NCI-H345 (cell line): ENCODE results near the gene PRKAG2.

ENCODE experiments used
- DNase-seq: peaks from one replicate; lab custom pipeline; 2025; lab: John Stamatoyannopoulos, UW

PRKAG2 gene

GRCh38 chr7:151648429-151648828 lies 228.5 kb downstream of the PRKAG2 start:
- DNase-seq = no peak

GRCh38 chr7:151647874-151648273 lies 229.0 kb downstream of the PRKAG2 start:
- DNase-seq = no peak

- DNase-seq = no peak
Measured at GRCh38 chr7:151647006-151647405, 229.9 kb downstream of the PRKAG2 start.

GRCh38 chr7:151645311-151645710 lies 231.6 kb downstream of the PRKAG2 start:
- no peak for DNase-seq

GRCh38 chr7:151644554-151644953 lies 232.4 kb downstream of the PRKAG2 start:
- DNase-seq = no peak

GRCh38 chr7:151642746-151643145 lies 234.2 kb downstream of the PRKAG2 start:
- DNase-seq = no peak

- DNase-seq = no peak
Measured at GRCh38 chr7:151641587-151641986, 235.3 kb downstream of the PRKAG2 start.

- no peak for DNase-seq
Measured at GRCh38 chr7:151637781-151638261, 239.1 kb downstream of the PRKAG2 start.

- DNase-seq = no peak
Measured at GRCh38 chr7:151634643-151635042, 242.3 kb downstream of the PRKAG2 start.

- no peak for DNase-seq
Measured at GRCh38 chr7:151633516-151633812, 243.5 kb downstream of the PRKAG2 start.

GRCh38 chr7:151632750-151633515 lies 244.0 kb downstream of the PRKAG2 start:
- DNase-seq = no peak

- peak; percentile 92 for DNase-seq
Measured at GRCh38 chr7:151631953-151632749, 244.8 kb downstream of the PRKAG2 start.

GRCh38 chr7:151631570-151631952 lies 245.4 kb downstream of the PRKAG2 start:
- DNase-seq = peak; percentile 58

GRCh38 chr7:151630851-151631569 lies 245.9 kb downstream of the PRKAG2 start:
- DNase-seq = no peak

- no peak for DNase-seq
Measured at GRCh38 chr7:151630358-151630757, 246.6 kb downstream of the PRKAG2 start.

GRCh38 chr7:151629713-151630272 lies 247.1 kb downstream of the PRKAG2 start:
- DNase-seq = no peak

GRCh38 chr7:151628846-151629604 lies 247.9 kb downstream of the PRKAG2 start:
- DNase-seq = no peak

GRCh38 chr7:151626422-151627115 lies 250.3 kb downstream of the PRKAG2 start:
- peak; percentile 34 for DNase-seq

- DNase-seq = no peak
Measured at GRCh38 chr7:151625606-151626005, 251.3 kb downstream of the PRKAG2 start.

GRCh38 chr7:151624246-151624928 lies 252.5 kb downstream of the PRKAG2 start:
- no peak for DNase-seq
